ENCODE measurements around the gene QPRT. TPM values are rescaled to one million over a fixed set of nuclear protein-coding genes. Genes with fewer than 3 reads are reported as not detected.

QPRT gene
- total and polyA plus RNA-seq, 2 of the 13 experiments (the other 11 are each of a cell fraction or from before 2014, with no cell fraction given): 130 to 218 TPM

GRCh38 chr16:29645694-29646187 lies 33.2 kb upstream of the QPRT start (continued):
- no peak for TF ChIP-seq SRSF9 (IDR thresholded peaks at IDR 0.05; ENCODE audit: borderline replicate concordance, insufficient read depth, low read depth, low read length, poor library complexity, severe bottlenecking)
- no peak; the same call in 1 of the 2 replicates for TF ChIP-seq ZNF788 (CRISPR knock-in tag; IDR thresholded peaks at IDR 0.05; ENCODE audit: borderline replicate concordance)
- peak; percentile 79 for TF ChIP-seq HOXA3 (CRISPR knock-in tag; IDR thresholded peaks at IDR 0.05)
- TF ChIP-seq STAG1 (CRISPR knock-in tag; IDR thresholded peaks at IDR 0.05): no peak
- peak; percentile 94 for TF ChIP-seq RAD51 (IDR thresholded peaks at IDR 0.05; ENCODE audit: borderline replicate concordance)
- TF ChIP-seq ZGPAT (CRISPR knock-in tag; IDR thresholded peaks at IDR 0.05): peak; percentile 59; the same call in 1 of the 2 replicates
- no peak for TF ChIP-seq ISL2 (CRISPR knock-in tag; IDR thresholded peaks at IDR 0.05)
- no peak for TF ChIP-seq ZBTB33 (CRISPR knock-in tag; IDR thresholded peaks at IDR 0.05)
- no peak for TF ChIP-seq BCLAF1 (IDR thresholded peaks at IDR 0.05)
- no peak for TF ChIP-seq ARNTL (CRISPR knock-in tag; IDR thresholded peaks at IDR 0.05)
- peak; percentile 90 for TF ChIP-seq USF2 (IDR thresholded peaks at IDR 0.05; ENCODE audit: low read depth, low read length)
- peak; percentile 95; the same call in 1 of the 2 replicates for TF ChIP-seq USF2 (CRISPR knock-in tag; IDR thresholded peaks at IDR 0.05; ENCODE audit: borderline replicate concordance)
- TF ChIP-seq NFYC (CRISPR knock-in tag; IDR thresholded peaks at IDR 0.05): peak; percentile 94
- TF ChIP-seq HOXD1 (CRISPR knock-in tag; IDR thresholded peaks at IDR 0.05): no peak
- no peak for TF ChIP-seq ARNT2 (CRISPR knock-in tag; IDR thresholded peaks at IDR 0.05; ENCODE audit: low read depth)
- TF ChIP-seq ZNF460 (CRISPR knock-in tag; IDR thresholded peaks at IDR 0.05; ENCODE audit: borderline replicate concordance): no peak
